LNCAP (cell line): ENCODE data around the gene VDR.

Source experiments
- CTCF ChIP-seq: fragments of 450-650 bp; IDR thresholded peaks from 2 replicates; pipeline ENCODE4 v1.5.1; 2017; ENCODE audit warnings: mild to moderate bottlenecking

The VDR gene

GRCh38 chr12:47824635-47825034, 80.2 kb downstream of the VDR start:
- TF ChIP-seq CTCF = no peak

GRCh38 chr12:47824198-47824597, 80.6 kb downstream of the VDR start:
- no peak for TF ChIP-seq CTCF

GRCh38 chr12:47823422-47824086, 81.2 kb downstream of the VDR start:
- TF ChIP-seq CTCF = no peak

- no peak for TF ChIP-seq CTCF
These were observed 81.9 kb downstream of the VDR start for GRCh38 chr12:47822863-47823262.

- no peak for TF ChIP-seq CTCF
These were observed 82.4 kb downstream of the VDR start for GRCh38 chr12:47822401-47822800.

- TF ChIP-seq CTCF = no peak
These were observed 83.5 kb downstream of the VDR start for GRCh38 chr12:47821346-47821706.

GRCh38 chr12:47820631-47821345, 84.0 kb downstream of the VDR start:
- no peak for TF ChIP-seq CTCF
